ENCODE data around the gene SUB1. TPM values are rescaled to one million over a fixed set of nuclear protein-coding genes. Genes with fewer than 3 reads are reported as not detected.

The SUB1 gene
- total RNA-seq, 1 donor from 2014 or later = 235 TPM

DNA sequence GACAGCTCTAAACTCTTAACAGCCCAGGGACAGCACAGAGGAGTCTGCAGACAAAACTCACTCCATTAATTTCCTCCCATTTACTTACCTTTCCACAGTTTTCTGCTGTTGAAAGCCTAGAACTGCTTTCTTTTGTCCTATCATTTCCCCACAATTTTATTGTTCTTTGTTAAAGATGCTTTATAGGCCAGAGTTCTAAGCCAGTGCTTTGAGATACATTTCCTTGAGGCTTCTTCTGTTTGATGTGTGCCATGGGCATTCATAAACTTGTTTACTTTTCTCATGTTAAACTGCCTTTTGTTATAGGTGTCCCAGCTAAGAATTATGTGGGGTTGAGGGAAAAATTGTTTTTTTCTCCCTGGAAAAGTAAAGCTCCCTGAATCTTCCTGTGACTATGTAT is 25.9 kb upstream of the SUB1 start:
- no peak for TF ChIP-seq EZH2 (IDR thresholded peaks at IDR 0.05; ENCODE audit: insufficient read depth, low read length)
- TF ChIP-seq CTCF (IDR thresholded peaks at IDR 0.05; ENCODE audit: insufficient read depth, low read depth, low read length) = no peak

GRCh38 chr5:32559921-32560320 is 25.4 kb upstream of the SUB1 start:
- TF ChIP-seq CTCF (IDR thresholded peaks at IDR 0.05; ENCODE audit: insufficient read depth, low read depth, low read length) (no peak), EZH2 (IDR thresholded peaks at IDR 0.05; ENCODE audit: insufficient read depth, low read length) (no peak)
- Histone ChIP-seq H3K27ac (ENCODE audit: low read depth, low read length) (no peak overlapping the region), H4K20me1 (ENCODE audit: insufficient read depth, low read length) (no peaks in the 10 kb centered on the region), H3K4me3 (ENCODE audit: insufficient read depth, low read depth, low read length) (no peak overlapping the region), H3K9ac (ENCODE audit: low read length) (no peak overlapping the region), H3K4me1 (ENCODE audit: insufficient read depth, low read length) (no peaks in the 10 kb centered on the region), H3K79me2 (ENCODE audit: insufficient read depth, low read length) (no peaks in the 10 kb centered on the region), H2AFZ (ENCODE audit: low read depth, low read length) (no peak overlapping the region), H3K9me3 (ENCODE audit: insufficient read depth, low read depth, low read length) (no peaks in the 10 kb centered on the region), H3K36me3 (ENCODE audit: insufficient read depth, low read length) (no peaks in the 10 kb centered on the region), H3K4me2 (ENCODE audit: low read length) (no peak overlapping the region), H3K27me3 (ENCODE audit: insufficient read depth, low read length) (no peaks in the 10 kb centered on the region)
- FAIRE-seq = no peak
- Mint-ChIP-seq H3K27ac (ENCODE audit: unreplicated experiment) (no peak overlapping the region), H3K9me3 (ENCODE audit: unreplicated experiment) (no peaks in the 10 kb centered on the region), H3K4me1 (ENCODE audit: low read depth, unreplicated experiment) (no peaks in the 10 kb centered on the region), H3K4me3 (ENCODE audit: unreplicated experiment) (no peak overlapping the region), H3K36me3 (ENCODE audit: low read depth, unreplicated experiment) (no peaks in the 10 kb centered on the region), H3K27me3 (ENCODE audit: low read depth, unreplicated experiment) (peaks cover 2% of the 10 kb centered on the region)
- DNase-seq (ENCODE audit: low read depth) = no peak

More for the DNA sequence above, 25.9 kb upstream of the SUB1 start:
- peaks cover 2% of the 10 kb centered on the region for H3K27me3 Mint-ChIP-seq (ENCODE audit: low read depth, unreplicated experiment)
- no peak overlapping the region for H3K4me2 ChIP-seq (ENCODE audit: low read length)
- H2AFZ ChIP-seq (ENCODE audit: low read depth, low read length) = no peak overlapping the region
- H3K27ac Mint-ChIP-seq (ENCODE audit: unreplicated experiment) = no peak overlapping the region
- H3K4me1 Mint-ChIP-seq (ENCODE audit: low read depth, unreplicated experiment) = no peaks in the 10 kb centered on the region
- H3K27me3 ChIP-seq (ENCODE audit: insufficient read depth, low read length) = no peaks in the 10 kb centered on the region
- H3K36me3 Mint-ChIP-seq (ENCODE audit: low read depth, unreplicated experiment) = no peaks in the 10 kb centered on the region
- H3K9ac ChIP-seq (ENCODE audit: low read length) = no peak overlapping the region
- no peaks in the 10 kb centered on the region for H3K4me1 ChIP-seq (ENCODE audit: insufficient read depth, low read length)
- H3K4me3 Mint-ChIP-seq (ENCODE audit: unreplicated experiment) = no peak overlapping the region
- no peak overlapping the region for H3K27ac ChIP-seq (ENCODE audit: low read depth, low read length)
- no peaks in the 10 kb centered on the region for H3K79me2 ChIP-seq (ENCODE audit: insufficient read depth, low read length)
- H3K9me3 ChIP-seq (ENCODE audit: insufficient read depth, low read depth, low read length) = no peaks in the 10 kb centered on the region
- no peaks in the 10 kb centered on the region for H4K20me1 ChIP-seq (ENCODE audit: insufficient read depth, low read length)
- DNase-seq (ENCODE audit: low read depth) (no peak), FAIRE-seq (no peak)
- no peaks in the 10 kb centered on the region for H3K36me3 ChIP-seq (ENCODE audit: insufficient read depth, low read length)
- H3K4me3 ChIP-seq (ENCODE audit: insufficient read depth, low read depth, low read length) = no peak overlapping the region
- H3K9me3 Mint-ChIP-seq (ENCODE audit: unreplicated experiment) = no peaks in the 10 kb centered on the region

- no peak overlapping the region for H3K4me3 ChIP-seq (ENCODE audit: insufficient read depth, low read depth, low read length)
- Mint-ChIP-seq H3K9me3 (ENCODE audit: unreplicated experiment) (peaks cover 1% of the 10 kb centered on the region), H3K27me3 (ENCODE audit: low read depth, unreplicated experiment) (peaks cover 2% of the 10 kb centered on the region), H3K4me3 (ENCODE audit: unreplicated experiment) (no peak overlapping the region), H3K36me3 (ENCODE audit: low read depth, unreplicated experiment) (no peaks in the 10 kb centered on the region), H3K4me1 (ENCODE audit: low read depth, unreplicated experiment) (no peaks in the 10 kb centered on the region), H3K27ac (ENCODE audit: unreplicated experiment) (no peak overlapping the region)
- TF ChIP-seq EZH2 (IDR thresholded peaks at IDR 0.05; ENCODE audit: insufficient read depth, low read length) (no peak), CTCF (IDR thresholded peaks at IDR 0.05; ENCODE audit: insufficient read depth, low read depth, low read length) (no peak)
- no peaks in the 10 kb centered on the region for H3K79me2 ChIP-seq (ENCODE audit: insufficient read depth, low read length)
- H3K9me3 ChIP-seq (ENCODE audit: insufficient read depth, low read depth, low read length) = no peaks in the 10 kb centered on the region
- no peak overlapping the region for H2AFZ ChIP-seq (ENCODE audit: low read depth, low read length)
- H3K4me2 ChIP-seq (ENCODE audit: low read length) = no peak overlapping the region
- no peaks in the 10 kb centered on the region for H3K36me3 ChIP-seq (ENCODE audit: insufficient read depth, low read length)
- FAIRE-seq = no peak
- no peak overlapping the region for H3K9ac ChIP-seq (ENCODE audit: low read length)
- H3K27ac ChIP-seq (ENCODE audit: low read depth, low read length) = no peak overlapping the region
- no peaks in the 10 kb centered on the region for H3K4me1 ChIP-seq (ENCODE audit: insufficient read depth, low read length)
- DNase-seq (ENCODE audit: low read depth) = no peak
- H4K20me1 ChIP-seq (ENCODE audit: insufficient read depth, low read length) = no peaks in the 10 kb centered on the region
- H3K27me3 ChIP-seq (ENCODE audit: insufficient read depth, low read length) = no peaks in the 10 kb centered on the region
Observed at GRCh38 chr5:32562056-32562455, 23.3 kb upstream of the SUB1 start.
